Neural cell (in vitro differentiated cells): Measurements from ENCODE around the gene STS. TPM values are rescaled to one million over a fixed set of nuclear protein-coding genes. Genes with fewer than 3 reads are reported as not detected.
"Not testable (repeated sequence)": the region's sequence is repeated elsewhere in the genome, so short reads cannot be mapped to it uniquely, and the experiment has no call there.

Experiments used
- H2AFZ ChIP-seq: fragments of 200-600, 300-800 bp; sonication (generic), shearing (Covaris generic); 2 replicates; pipeline ENCODE4 v1.6.0; 2014; ENCODE audit warnings: low read depth, mild to moderate bottlenecking, antibody characterized with exemption, low read length, moderate library complexity
- H3F3A ChIP-seq: fragments of 200-600 bp; shearing (Covaris generic); 2 replicates; pipeline ENCODE4 v1.6.1; 2016; ENCODE audit warnings: mild to moderate bottlenecking, moderate library complexity, mixed read lengths, antibody characterized with exemption, low read length; ENCODE audit not compliant: insufficient read depth, poor library complexity, severe bottlenecking
- H3K27ac ChIP-seq: fragments of 200-600, 300-800 bp; sonication (generic), shearing (Covaris generic); 2 replicates; pipeline ENCODE4 v1.5.1; 2014; ENCODE audit warnings: mild to moderate bottlenecking, low read length, moderate library complexity
- H3K27me3 ChIP-seq: fragments of 300-800, 200-600 bp; sonication (generic), shearing (Covaris generic); 2 replicates; pipeline ENCODE4 v1.6.0; 2014; ENCODE audit warnings: mild to moderate bottlenecking, low read depth, low read length, moderate library complexity; ENCODE audit not compliant: insufficient read depth
- H3K36me3 ChIP-seq: fragments of 300-800, 200-600 bp; sonication (generic), shearing (Covaris generic); 2 replicates; pipeline ENCODE4 v1.5.1; 2014; ENCODE audit warnings: mild to moderate bottlenecking, antibody characterized with exemption, low read length, moderate library complexity; ENCODE audit not compliant: insufficient read depth
- H3K4me2 ChIP-seq: fragments of 300-800, 200-600 bp; sonication (generic), shearing (Covaris generic); 2 replicates; pipeline ENCODE4 v1.6.0; 2014; ENCODE audit warnings: mild to moderate bottlenecking, low read length
- H3K4me3 ChIP-seq: fragments of 300-800, 200-600 bp; sonication (generic), shearing (Covaris generic); 2 replicates; pipeline ENCODE4 v1.5.1; 2014; ENCODE audit warnings: mild to moderate bottlenecking, low read length, moderate library complexity
- H3K79me2 ChIP-seq: fragments of 200-600 bp; shearing (Covaris generic); replicated peaks from 2 replicates; pipeline ENCODE4 v1.6.0; 2014; ENCODE audit warnings: mild to moderate bottlenecking, low read length, moderate library complexity; ENCODE audit not compliant: insufficient read depth
- H3K9ac ChIP-seq: fragments of 300-800, 200-600 bp; sonication (generic), shearing (Covaris generic); 2 replicates; pipeline ENCODE4 v1.6.1; 2016; ENCODE audit warnings: mild to moderate bottlenecking, low read length, mixed read lengths
- H3K9me2 ChIP-seq: fragments of 200-600 bp; shearing (Covaris generic); 2 replicates; pipeline ENCODE4 v1.6.1; 2016; ENCODE audit warnings: mild to moderate bottlenecking, low read length, mixed read lengths; ENCODE audit not compliant: insufficient read depth
- H3K9me3 ChIP-seq: fragments of 200-600, 300-800 bp; sonication (generic), shearing (Covaris generic); 2 replicates; pipeline ENCODE4 v1.6.1; 2016; ENCODE audit warnings: mild to moderate bottlenecking, mixed run types, low read length, moderate library complexity, mixed read lengths
- H4K20me1 ChIP-seq: fragments of 200-600 bp; shearing (Covaris generic); 2 replicates; pipeline ENCODE4 v1.6.1; 2016; ENCODE audit warnings: mild to moderate bottlenecking, mixed run types; ENCODE audit not compliant: insufficient read depth
- EZH2 ChIP-seq: fragments of 200-600, 300-800 bp; shearing (Covaris generic), sonication (generic); IDR thresholded peaks from 2 replicates; pipeline ENCODE4 v1.6.1; 2014; ENCODE audit warnings: antibody characterized with exemption, low read length, borderline replicate concordance, mild to moderate bottlenecking; ENCODE audit not compliant: insufficient read depth, poor library complexity, severe bottlenecking
- MXI1 ChIP-seq: fragments of 450-650 bp; conservative IDR thresholded peaks from 2 replicates; pipeline ENCODE4 v1.6.1; 2014; ENCODE audit warnings: antibody characterized with exemption, mild to moderate bottlenecking; ENCODE audit not compliant: poor library complexity, severe bottlenecking
- RAD21 ChIP-seq: fragments of 450-650 bp; conservative IDR thresholded peaks from 2 replicates; pipeline ENCODE4 v1.6.1; 2014; ENCODE audit warnings: antibody characterized with exemption, mild to moderate bottlenecking, moderate library complexity
- SMC3 ChIP-seq: fragments of 450-650 bp; conservative IDR thresholded peaks from 2 replicates; pipeline ENCODE4 v1.6.1; 2014; ENCODE audit warnings: antibody characterized with exemption, mild to moderate bottlenecking, moderate library complexity; ENCODE audit not compliant: poor library complexity
- polyA plus RNA-seq: library from polyadenylated mRNA; depleted of rRNA; stranded (reverse); fragments of >200 nt; gene quantifications from 2 replicates; pipeline ENCODE4 v1.2.3, GENCODE V29; 2014
- TF ChIP-seq, protein P1 (sequence below): IDR thresholded peaks from 2 replicates; pipeline ENCODE4 v1.6.1; 2012; ENCODE audit warnings: borderline replicate concordance
- TF ChIP-seq, protein P2 (sequence below): fragments of 450-650 bp; IDR thresholded peaks from 2 replicates; pipeline ENCODE4 v1.5.1; 2014; ENCODE audit warnings: antibody characterized with exemption, mild to moderate bottlenecking, moderate library complexity; ENCODE audit not compliant: poor library complexity, severe bottlenecking

STS gene
- polyA plus RNA-seq, 1 donor from 2014 or later: 1.7 TPM

DNA sequence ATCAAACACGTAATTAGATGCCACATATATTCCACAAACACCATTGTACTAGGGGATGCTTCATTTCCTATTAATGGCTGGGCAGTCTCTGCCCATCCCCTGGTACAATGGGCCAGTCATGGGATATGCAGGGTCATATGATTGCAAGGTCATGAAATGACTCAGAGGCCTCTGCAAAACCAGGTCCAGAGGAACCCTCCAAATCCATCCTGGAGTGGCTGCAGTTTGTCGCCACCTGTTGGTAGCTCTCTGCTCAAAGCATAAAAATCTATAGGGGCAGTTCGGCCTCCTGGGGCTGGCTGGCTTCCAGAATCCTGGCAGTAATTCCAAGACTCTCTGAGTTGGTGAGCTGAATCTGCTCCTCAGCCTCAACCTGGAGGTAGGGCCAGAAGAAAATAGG is 23.4 kb downstream of the STS start:
- Histone ChIP-seq H3K79me2 (no peaks in the 10 kb centered on the region), H3K9me2 (no peaks in the 10 kb centered on the region), H3K27ac (no peak overlapping the region), H3K9ac (no peak overlapping the region), H3K27me3 (no peaks in the 10 kb centered on the region), H2AFZ (no peak overlapping the region), H3K9me3 (no peaks in the 10 kb centered on the region), H3K4me3 (no peak overlapping the region), H3K36me3 (no peaks in the 10 kb centered on the region), H4K20me1 (no peaks in the 10 kb centered on the region), H3K4me2 (no peak overlapping the region), H3F3A (no peaks in the 10 kb centered on the region)
- no peak for TF ChIP-seq MXI1
- TF ChIP-seq EZH2: no peak
- TF ChIP-seq SMC3: no peak
- TF ChIP-seq, protein P1, sequence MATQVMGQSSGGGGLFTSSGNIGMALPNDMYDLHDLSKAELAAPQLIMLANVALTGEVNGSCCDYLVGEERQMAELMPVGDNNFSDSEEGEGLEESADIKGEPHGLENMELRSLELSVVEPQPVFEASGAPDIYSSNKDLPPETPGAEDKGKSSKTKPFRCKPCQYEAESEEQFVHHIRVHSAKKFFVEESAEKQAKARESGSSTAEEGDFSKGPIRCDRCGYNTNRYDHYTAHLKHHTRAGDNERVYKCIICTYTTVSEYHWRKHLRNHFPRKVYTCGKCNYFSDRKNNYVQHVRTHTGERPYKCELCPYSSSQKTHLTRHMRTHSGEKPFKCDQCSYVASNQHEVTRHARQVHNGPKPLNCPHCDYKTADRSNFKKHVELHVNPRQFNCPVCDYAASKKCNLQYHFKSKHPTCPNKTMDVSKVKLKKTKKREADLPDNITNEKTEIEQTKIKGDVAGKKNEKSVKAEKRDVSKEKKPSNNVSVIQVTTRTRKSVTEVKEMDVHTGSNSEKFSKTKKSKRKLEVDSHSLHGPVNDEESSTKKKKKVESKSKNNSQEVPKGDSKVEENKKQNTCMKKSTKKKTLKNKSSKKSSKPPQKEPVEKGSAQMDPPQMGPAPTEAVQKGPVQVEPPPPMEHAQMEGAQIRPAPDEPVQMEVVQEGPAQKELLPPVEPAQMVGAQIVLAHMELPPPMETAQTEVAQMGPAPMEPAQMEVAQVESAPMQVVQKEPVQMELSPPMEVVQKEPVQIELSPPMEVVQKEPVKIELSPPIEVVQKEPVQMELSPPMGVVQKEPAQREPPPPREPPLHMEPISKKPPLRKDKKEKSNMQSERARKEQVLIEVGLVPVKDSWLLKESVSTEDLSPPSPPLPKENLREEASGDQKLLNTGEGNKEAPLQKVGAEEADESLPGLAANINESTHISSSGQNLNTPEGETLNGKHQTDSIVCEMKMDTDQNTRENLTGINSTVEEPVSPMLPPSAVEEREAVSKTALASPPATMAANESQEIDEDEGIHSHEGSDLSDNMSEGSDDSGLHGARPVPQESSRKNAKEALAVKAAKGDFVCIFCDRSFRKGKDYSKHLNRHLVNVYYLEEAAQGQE: no peak
- no peak for TF ChIP-seq RAD21
- TF ChIP-seq, protein P2, sequence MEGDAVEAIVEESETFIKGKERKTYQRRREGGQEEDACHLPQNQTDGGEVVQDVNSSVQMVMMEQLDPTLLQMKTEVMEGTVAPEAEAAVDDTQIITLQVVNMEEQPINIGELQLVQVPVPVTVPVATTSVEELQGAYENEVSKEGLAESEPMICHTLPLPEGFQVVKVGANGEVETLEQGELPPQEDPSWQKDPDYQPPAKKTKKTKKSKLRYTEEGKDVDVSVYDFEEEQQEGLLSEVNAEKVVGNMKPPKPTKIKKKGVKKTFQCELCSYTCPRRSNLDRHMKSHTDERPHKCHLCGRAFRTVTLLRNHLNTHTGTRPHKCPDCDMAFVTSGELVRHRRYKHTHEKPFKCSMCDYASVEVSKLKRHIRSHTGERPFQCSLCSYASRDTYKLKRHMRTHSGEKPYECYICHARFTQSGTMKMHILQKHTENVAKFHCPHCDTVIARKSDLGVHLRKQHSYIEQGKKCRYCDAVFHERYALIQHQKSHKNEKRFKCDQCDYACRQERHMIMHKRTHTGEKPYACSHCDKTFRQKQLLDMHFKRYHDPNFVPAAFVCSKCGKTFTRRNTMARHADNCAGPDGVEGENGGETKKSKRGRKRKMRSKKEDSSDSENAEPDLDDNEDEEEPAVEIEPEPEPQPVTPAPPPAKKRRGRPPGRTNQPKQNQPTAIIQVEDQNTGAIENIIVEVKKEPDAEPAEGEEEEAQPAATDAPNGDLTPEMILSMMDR: no peak

DNA sequence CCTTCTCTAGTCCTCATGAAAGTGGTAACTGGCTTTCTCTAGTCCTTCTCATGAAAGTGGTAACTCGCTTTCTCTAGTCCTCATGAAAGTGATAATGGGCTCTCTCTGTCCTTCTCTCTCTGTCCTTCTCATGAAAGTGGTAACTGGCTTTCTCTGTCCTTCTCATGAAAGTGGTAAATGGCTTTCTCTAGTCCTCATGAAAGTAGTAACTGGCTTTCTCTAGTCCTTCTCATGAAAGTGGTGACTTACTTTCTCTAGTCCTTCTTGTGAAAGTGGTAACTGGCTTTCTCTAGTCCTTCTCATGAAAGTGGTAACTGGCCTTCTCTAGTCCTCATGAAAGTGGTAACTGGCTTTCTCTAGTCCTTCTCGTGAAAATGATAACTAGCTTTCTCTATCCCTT is 31.3 kb downstream of the STS start:
- H3K27me3 ChIP-seq, H3K79me2 ChIP-seq, H4K20me1 ChIP-seq, H3K9me3 ChIP-seq, H3K4me2 ChIP-seq, H2AFZ ChIP-seq, H3K36me3 ChIP-seq, H3K27ac ChIP-seq, H3K9ac ChIP-seq, H3K9me2 ChIP-seq, H3F3A ChIP-seq, H3K4me3 ChIP-seq: not testable (repeated sequence)

DNA sequence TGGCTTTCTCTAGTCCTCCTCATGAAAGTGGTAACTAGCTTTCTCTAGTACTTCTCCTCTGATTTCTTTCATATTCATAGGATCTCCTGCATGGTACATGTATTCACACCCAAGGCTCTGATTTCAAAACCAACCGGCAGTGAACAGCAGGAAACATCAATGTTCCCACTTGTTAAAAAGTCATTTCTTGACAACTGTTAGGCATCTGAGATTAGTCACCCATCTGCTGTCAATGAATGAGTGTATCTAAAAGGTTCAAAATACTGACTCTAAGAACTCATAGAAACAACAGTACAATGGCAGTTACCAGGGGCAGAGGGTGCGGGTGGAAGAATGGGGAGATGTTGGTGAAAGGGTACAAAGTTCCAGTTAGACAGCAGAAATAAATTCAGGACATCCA is 31.9 kb downstream of the STS start:
- no peak overlapping the region for H2AFZ ChIP-seq

More for the DNA sequence above, 31.9 kb downstream of the STS start:
- Histone ChIP-seq H3K36me3 (no peaks in the 10 kb centered on the region), H3K27ac (no peak overlapping the region), H3K4me2 (no peak overlapping the region), H3K27me3 (no peaks in the 10 kb centered on the region), H3K4me3 (no peak overlapping the region), H3K9me3 (no peaks in the 10 kb centered on the region), H3K9ac (no peak overlapping the region), H3K79me2 (no peaks in the 10 kb centered on the region), H3F3A (no peaks in the 10 kb centered on the region), H3K9me2 (no peaks in the 10 kb centered on the region), H4K20me1 (no peaks in the 10 kb centered on the region)
- TF ChIP-seq MXI1: no peak
